Central memory CD4-positive, alpha-beta T cell (primary cell): ENCODE results near the gene AFG3L2.
"Not testable (repeated sequence)": the region's sequence is repeated elsewhere in the genome, so short reads cannot be mapped to it uniquely, and the experiment has no call there.

ENCODE experiments used
- DNase-seq: peaks from one replicate; pipeline ENCODE4 v3.0.0; 2022
- total RNA-seq, 3 experiments: gene quantifications; one replicate each; lab custom pipeline; 2026; lab: John Stamatoyannopoulos, UW

The AFG3L2 gene
- total RNA-seq: 67.3 to 182 (median 81.3) reads per million in 3 experiments

- peak; percentile 100 for DNase-seq
Measured at GRCh38 chr18:12376754-12377555, at the start of gene AFG3L2. Gene AFG3L2, minus strand, starts transcription at chr18:12377227. Its CDS starts 145 bp downstream, at chr18:12377082.

GRCh38 chr18:12424252-12424651 lies 47.2 kb upstream of the AFG3L2 start:
- no peak for DNase-seq

GRCh38 chr18:12423820-12424219 lies 46.8 kb upstream of the AFG3L2 start:
- no peak for DNase-seq

GRCh38 chr18:12423393-12423792 lies 46.4 kb upstream of the AFG3L2 start:
- no peak for DNase-seq

GRCh38 chr18:12422936-12423335 lies 45.9 kb upstream of the AFG3L2 start:
- no peak for DNase-seq

- no peak for DNase-seq
Measured at GRCh38 chr18:12421732-12422131, 44.7 kb upstream of the AFG3L2 start.

- no peak for DNase-seq
Measured at GRCh38 chr18:12420821-12421421, 43.9 kb upstream of the AFG3L2 start.

GRCh38 chr18:12417687-12418086 lies 40.7 kb upstream of the AFG3L2 start:
- DNase-seq: no peak

GRCh38 chr18:12416098-12416729 lies 39.2 kb upstream of the AFG3L2 start:
- DNase-seq: no peak

GRCh38 chr18:12411456-12411855 lies 34.4 kb upstream of the AFG3L2 start:
- no peak for DNase-seq

GRCh38 chr18:12410747-12411146 lies 33.7 kb upstream of the AFG3L2 start:
- DNase-seq: not testable (repeated sequence)

- DNase-seq: no peak
Measured at GRCh38 chr18:12410081-12410481, 33.1 kb upstream of the AFG3L2 start.

GRCh38 chr18:12409469-12409868 lies 32.4 kb upstream of the AFG3L2 start:
- no peak for DNase-seq

- no peak for DNase-seq
Measured at GRCh38 chr18:12408247-12408869, 31.3 kb upstream of the AFG3L2 start.

GRCh38 chr18:12406371-12407111 lies 29.5 kb upstream of the AFG3L2 start:
- DNase-seq: no peak

- no peak for DNase-seq
Measured at GRCh38 chr18:12405066-12405465, 28.0 kb upstream of the AFG3L2 start.

- no peak for DNase-seq
Measured at GRCh38 chr18:12403601-12404506, 26.8 kb upstream of the AFG3L2 start.

- no peak for DNase-seq
Measured at GRCh38 chr18:12401881-12402280, 24.9 kb upstream of the AFG3L2 start.

- DNase-seq: no peak
Measured at GRCh38 chr18:12399231-12399630, 22.2 kb upstream of the AFG3L2 start.

- DNase-seq: no peak
Measured at GRCh38 chr18:12398625-12399024, 21.6 kb upstream of the AFG3L2 start.

- no peak for DNase-seq
Measured at GRCh38 chr18:12397793-12398192, 20.8 kb upstream of the AFG3L2 start.

- DNase-seq: no peak
Measured at GRCh38 chr18:12397254-12397653, 20.2 kb upstream of the AFG3L2 start.
